Astrocyte (in vitro differentiated cells and primary cell): ENCODE data around the gene LHPP.

Experiments used
- CTCF ChIP-seq: IDR thresholded peaks from 2 replicates; pipeline ENCODE4 v1.5.1; 2011; ENCODE audit warnings: low read depth, mild to moderate bottlenecking, inconsistent platforms, low read length, moderate library complexity; ENCODE audit not compliant: insufficient read depth
- EZH2 ChIP-seq: IDR thresholded peaks from 2 replicates; pipeline ENCODE4 v1.6.1; 2012; ENCODE audit warnings: mild to moderate bottlenecking, low read length, inconsistent platforms; ENCODE audit not compliant: insufficient read depth

GRCh38 chr10:124447751-124448466 lies 13.7 kb upstream of the LHPP start:
- TF ChIP-seq CTCF (no peak), EZH2 (peak; percentile 97)
